ENCODE data around the gene AUP1.
A peak's percentile ranks its signal among the peaks of the same experiment; 100 is the strongest.

GRCh38 chr2:74528600-74529356 lies 728 bp downstream of the AUP1 start:
- TF ChIP-seq CTCF (IDR thresholded peaks at IDR 0.05 in 2 of 3, conservative IDR thresholded peaks at IDR 0.05 in 1 of 3; ENCODE audit: insufficient read depth in 2 of 3, low read depth in 1 of 3, low read length in 3 of 3), result peak in 2 of 3 experiments; percentile 21 to 42; a peak in 3 of 6 replicates
- no peak for TF ChIP-seq TAF1 (IDR thresholded peaks at IDR 0.05; ENCODE audit: control insufficient read depth, extremely low read depth, insufficient read depth, low read length, severe bottlenecking)
- TF ChIP-seq RFX5 (IDR thresholded peaks at IDR 0.05; ENCODE audit: low read depth, low read length), result no peak
- TF ChIP-seq SMC3 (conservative IDR thresholded peaks at IDR 0.05; ENCODE audit: insufficient read depth, low read depth, low read length), result no peak
- no peak for TF ChIP-seq EZH2 (IDR thresholded peaks at IDR 0.05; ENCODE audit: borderline replicate concordance, low read depth, low read length)
- TF ChIP-seq, protein P1, sequence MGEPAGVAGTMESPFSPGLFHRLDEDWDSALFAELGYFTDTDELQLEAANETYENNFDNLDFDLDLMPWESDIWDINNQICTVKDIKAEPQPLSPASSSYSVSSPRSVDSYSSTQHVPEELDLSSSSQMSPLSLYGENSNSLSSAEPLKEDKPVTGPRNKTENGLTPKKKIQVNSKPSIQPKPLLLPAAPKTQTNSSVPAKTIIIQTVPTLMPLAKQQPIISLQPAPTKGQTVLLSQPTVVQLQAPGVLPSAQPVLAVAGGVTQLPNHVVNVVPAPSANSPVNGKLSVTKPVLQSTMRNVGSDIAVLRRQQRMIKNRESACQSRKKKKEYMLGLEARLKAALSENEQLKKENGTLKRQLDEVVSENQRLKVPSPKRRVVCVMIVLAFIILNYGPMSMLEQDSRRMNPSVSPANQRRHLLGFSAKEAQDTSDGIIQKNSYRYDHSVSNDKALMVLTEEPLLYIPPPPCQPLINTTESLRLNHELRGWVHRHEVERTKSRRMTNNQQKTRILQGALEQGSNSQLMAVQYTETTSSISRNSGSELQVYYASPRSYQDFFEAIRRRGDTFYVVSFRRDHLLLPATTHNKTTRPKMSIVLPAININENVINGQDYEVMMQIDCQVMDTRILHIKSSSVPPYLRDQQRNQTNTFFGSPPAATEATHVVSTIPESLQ (CRISPR knock-in tag; IDR thresholded peaks at IDR 0.05), result no peak

All from K562 (cell line).